Stomach (tissue), 4 donors: ENCODE measurements around the gene KCNH8.

Source experiments
- POLR2A ChIP-seq, 4 donors: fragments of 450-650 bp; IDR thresholded peaks; one replicate each; pipeline ENCODE4 v1.6.1; 2016; ENCODE audit warnings: antibody characterized with exemption in 4 of 4, control low read depth in 2 of 4, mild to moderate bottlenecking in 1 of 4, moderate library complexity in 1 of 4
- POLR2AphosphoS5 ChIP-seq, 3 donors: sonication (generic); formaldehyde crosslinking; IDR thresholded peaks; one replicate each; pipeline ENCODE4 v1.6.1; 2016; ENCODE audit warnings: antibody characterized with exemption in 3 of 3
- TF ChIP-seq, protein P1 (sequence below), 7 experiments: fragments of 450-650 bp in 4 of 7; fragments of 200-600 bp in 3 of 7; sonication (generic) in 3 of 7; IDR thresholded peaks; one replicate each; pipeline ENCODE4 v1.5.1; 2016 to 2019; ENCODE audit warnings: antibody characterized with exemption in 7 of 7, control low read depth in 2 of 7, mild to moderate bottlenecking in 1 of 7

GRCh38 chr3:19263606-19264005 lies 115.3 kb downstream of the KCNH8 start:
- TF ChIP-seq, protein P1, sequence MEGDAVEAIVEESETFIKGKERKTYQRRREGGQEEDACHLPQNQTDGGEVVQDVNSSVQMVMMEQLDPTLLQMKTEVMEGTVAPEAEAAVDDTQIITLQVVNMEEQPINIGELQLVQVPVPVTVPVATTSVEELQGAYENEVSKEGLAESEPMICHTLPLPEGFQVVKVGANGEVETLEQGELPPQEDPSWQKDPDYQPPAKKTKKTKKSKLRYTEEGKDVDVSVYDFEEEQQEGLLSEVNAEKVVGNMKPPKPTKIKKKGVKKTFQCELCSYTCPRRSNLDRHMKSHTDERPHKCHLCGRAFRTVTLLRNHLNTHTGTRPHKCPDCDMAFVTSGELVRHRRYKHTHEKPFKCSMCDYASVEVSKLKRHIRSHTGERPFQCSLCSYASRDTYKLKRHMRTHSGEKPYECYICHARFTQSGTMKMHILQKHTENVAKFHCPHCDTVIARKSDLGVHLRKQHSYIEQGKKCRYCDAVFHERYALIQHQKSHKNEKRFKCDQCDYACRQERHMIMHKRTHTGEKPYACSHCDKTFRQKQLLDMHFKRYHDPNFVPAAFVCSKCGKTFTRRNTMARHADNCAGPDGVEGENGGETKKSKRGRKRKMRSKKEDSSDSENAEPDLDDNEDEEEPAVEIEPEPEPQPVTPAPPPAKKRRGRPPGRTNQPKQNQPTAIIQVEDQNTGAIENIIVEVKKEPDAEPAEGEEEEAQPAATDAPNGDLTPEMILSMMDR (IDR thresholded peaks at IDR 0.05): no peak
- TF ChIP-seq POLR2A (IDR thresholded peaks at IDR 0.05) (no peak), POLR2AphosphoS5 (IDR thresholded peaks at IDR 0.05) (no peak)
